Caco-2 (cell line): ENCODE measurements around the gene SLC13A4. TPM values are rescaled to one million over a fixed set of nuclear protein-coding genes. Genes with fewer than 3 reads are reported as not detected.

Experiments used
- BruUV-seq: library from RNA; stranded (reverse); fragments of 400-500 nt; replicated peaks from 2 replicates; lab custom pipeline; 2021; lab: Mats Ljungman, UMichigan
- CTCF ChIA-PET: fragments of 300-600 bp; sonication (Branson Sonifier 250); formaldehyde crosslinking; loops from one replicate; lab custom pipeline; 2022; ENCODE audit warnings: antibody characterized with exemption; lab: Charles Lee
- POLR2A ChIA-PET: fragments of 300-600 bp; sonication (Branson Sonifier 250); formaldehyde crosslinking; loops from one replicate; lab custom pipeline; 2022; ENCODE audit warnings: antibody characterized with exemption; lab: Charles Lee
- DNase-seq, 2 experiments: peaks; one replicate each; pipeline versions ENCODE4 v3.0.0 to v3.0.0-alpha.2; 2020 to 2022
- H3K27me3 ChIP-seq: replicated peaks from 2 replicates; pipeline ENCODE4 v1.6.0; 2011; ENCODE audit warnings: low read length; ENCODE audit not compliant: control insufficient read depth, insufficient read depth
- H3K36me3 ChIP-seq: 2 replicates; pipeline ENCODE4 v1.5.1; 2011; ENCODE audit warnings: low read length; ENCODE audit not compliant: control insufficient read depth, insufficient read depth
- H3K4me1 ChIP-seq: fragments of 250-450 bp; sonication (Bioruptor Pico); 2 replicates; pipeline ENCODE4 v1.5.1; 2020; ENCODE audit warnings: mild to moderate bottlenecking
- H3K4me3 ChIP-seq: 2 replicates; pipeline ENCODE4 v1.5.1; 2011; ENCODE audit warnings: low read depth, mild to moderate bottlenecking, control low read depth, low read length
- H3K9me3 ChIP-seq: fragments of 250-450 bp; sonication (Bioruptor Pico); 2 replicates; pipeline ENCODE4 v1.5.1; 2020; ENCODE audit warnings: mild to moderate bottlenecking, moderate library complexity
- H3K27ac Mint-ChIP-seq: one replicate; pipeline ENCODE4 v1.8.0; 2022; ENCODE audit warnings: mixed read lengths; ENCODE audit not compliant: unreplicated experiment
- H3K27me3 Mint-ChIP-seq: one replicate; pipeline ENCODE4 v1.8.0; 2022; ENCODE audit warnings: mixed read lengths; ENCODE audit not compliant: insufficient read depth, unreplicated experiment
- H3K36me3 Mint-ChIP-seq: one replicate; pipeline ENCODE4 v1.8.0; 2022; ENCODE audit warnings: mild to moderate bottlenecking, mixed read lengths; ENCODE audit not compliant: insufficient read depth, unreplicated experiment
- H3K4me1 Mint-ChIP-seq: one replicate; pipeline ENCODE4 v1.8.0; 2022; ENCODE audit warnings: low read depth, mixed read lengths; ENCODE audit not compliant: unreplicated experiment
- H3K4me3 Mint-ChIP-seq: one replicate; pipeline ENCODE4 v1.8.0; 2022; ENCODE audit warnings: mild to moderate bottlenecking, moderate library complexity, mixed read lengths; ENCODE audit not compliant: unreplicated experiment
- H3K9me3 Mint-ChIP-seq: one replicate; pipeline ENCODE4 v1.8.0; 2022; ENCODE audit warnings: mixed read lengths; ENCODE audit not compliant: unreplicated experiment
- CTCF ChIP-seq, 2 experiments: fragments of 200-600 bp in 1 of 2; IDR thresholded peaks; 1 replicate in 1 of 2; 2 replicates in 1 of 2; pipeline versions ENCODE4 v1.5.1 to v1.8.0; 2011 to 2022; ENCODE audit warnings: antibody characterized with exemption in 1 of 2, control low read depth in 1 of 2, inconsistent platforms in 1 of 2, low read depth in 1 of 2, low read length in 1 of 2, mild to moderate bottlenecking in 1 of 2, moderate library complexity in 1 of 2; ENCODE audit not compliant: insufficient read depth in 1 of 2, severe bottlenecking in 1 of 2, unreplicated experiment in 1 of 2
- intact Hi-C: fragments of 100-400 bp; cut with micrococcal nuclease; formaldehyde crosslinking; loops from one replicate; pipeline ENCODE4 v1.10.0; 2022; ENCODE audit not compliant: unreplicated experiment
- total RNA-seq: library from RNA; stranded (reverse); gene quantifications from 2 replicates; pipeline ENCODE4 v1.2.3, GENCODE V29; 2022

The SLC13A4 gene
- total RNA-seq, 1 experiment from 2014 or later: not detected

- H3K27me3 Mint-ChIP-seq: no peaks in the 10 kb centered on the region
- no TSS peak for BruUV-seq
Observed at GRCh38 chr7:135769005-135769802, 41.2 kb upstream of the SLC13A4 start.

GRCh38 chr7:135768467-135768866, 40.5 kb upstream of the SLC13A4 start:
- BruUV-seq: no TSS peak
- H3K4me3 Mint-ChIP-seq: no peak overlapping the region
- DNase-seq: no peak
- TF ChIP-seq CTCF (IDR thresholded peaks at IDR 0.05; ENCODE audit: insufficient read depth in 1 of 2, low read depth in 1 of 2, low read length in 1 of 2, severe bottlenecking in 1 of 2, unreplicated experiment in 1 of 2): no peak
- no peaks in the 10 kb centered on the region for H3K9me3 Mint-ChIP-seq
- CTCF ChIA-PET: no interaction called here
- peaks cover 12% of the 10 kb centered on the region for H3K4me1 Mint-ChIP-seq
- Histone ChIP-seq H3K4me3 (no peak overlapping the region), H3K9me3 (no peaks in the 10 kb centered on the region), H3K27me3 (no peaks in the 10 kb centered on the region), H3K36me3 (no peaks in the 10 kb centered on the region), H3K4me1 (peaks cover 6% of the 10 kb centered on the region)
- H3K27ac Mint-ChIP-seq: no peak overlapping the region
- H3K36me3 Mint-ChIP-seq: peaks cover 6% of the 10 kb centered on the region
- no peaks in the 10 kb centered on the region for H3K27me3 Mint-ChIP-seq
- intact Hi-C loops: no loop called here
- POLR2A ChIA-PET: no interaction called here

More at GRCh38 chr7:135769005-135769802, 41.2 kb upstream of the SLC13A4 start:
- H3K9me3 Mint-ChIP-seq: no peaks in the 10 kb centered on the region
- Histone ChIP-seq H3K4me1 (peaks cover 14% of the 10 kb centered on the region), H3K9me3 (no peaks in the 10 kb centered on the region), H3K4me3 (no peak overlapping the region), H3K27me3 (no peaks in the 10 kb centered on the region), H3K36me3 (no peaks in the 10 kb centered on the region)
- H3K27ac Mint-ChIP-seq: no peak overlapping the region
- CTCF ChIA-PET: no interaction called here
- DNase-seq: no peak
- intact Hi-C loops: no loop called here
- H3K4me3 Mint-ChIP-seq: no peak overlapping the region
- TF ChIP-seq CTCF (IDR thresholded peaks at IDR 0.05; ENCODE audit: insufficient read depth in 1 of 2, low read depth in 1 of 2, low read length in 1 of 2, severe bottlenecking in 1 of 2, unreplicated experiment in 1 of 2): no peak
- peaks cover 6% of the 10 kb centered on the region for H3K36me3 Mint-ChIP-seq
- POLR2A ChIA-PET: no interaction called here
- H3K4me1 Mint-ChIP-seq: peaks cover 19% of the 10 kb centered on the region

- Histone ChIP-seq H3K4me1 (peaks cover 2% of the 10 kb centered on the region; the same call in 1 of the 2 replicates), H3K9me3 (no peaks in the 10 kb centered on the region), H3K27me3 (no peaks in the 10 kb centered on the region), H3K36me3 (no peaks in the 10 kb centered on the region), H3K4me3 (no peak overlapping the region)
- Mint-ChIP-seq H3K27ac (no peak overlapping the region), H3K9me3 (no peaks in the 10 kb centered on the region), H3K4me3 (no peak overlapping the region), H3K36me3 (peaks cover 5% of the 10 kb centered on the region), H3K27me3 (no peaks in the 10 kb centered on the region), H3K4me1 (peaks cover 8% of the 10 kb centered on the region)
- intact Hi-C loops: no loop called here
- BruUV-seq: no TSS peak
- TF ChIP-seq CTCF (IDR thresholded peaks at IDR 0.05; ENCODE audit: insufficient read depth in 1 of 2, low read depth in 1 of 2, low read length in 1 of 2, severe bottlenecking in 1 of 2, unreplicated experiment in 1 of 2): no peak
- no peak for DNase-seq
- POLR2A ChIA-PET: no interaction called here
- CTCF ChIA-PET: no interaction called here
Observed at GRCh38 chr7:135768064-135768463, 40.1 kb upstream of the SLC13A4 start.
